Neutrophil (primary cell): ENCODE data around the gene CSRNP3.

Experiments used
- H3K27ac ChIP-seq: fragments of 200-600 bp; sonication (generic); 2 replicates; pipeline ENCODE4 v1.5.1; 2016; ENCODE audit warnings: mild to moderate bottlenecking, moderate library complexity
- H3K27me3 ChIP-seq: fragments of 200-600 bp; sonication (generic); 2 replicates; pipeline ENCODE4 v1.6.0; 2016; ENCODE audit warnings: mild to moderate bottlenecking
- H3K36me3 ChIP-seq: fragments of 200-600 bp; sonication (generic); 2 replicates; pipeline ENCODE4 v1.5.1; 2017
- H3K4me1 ChIP-seq, 2 experiments: fragments of 200-600 bp in 1 of 2; sonication (generic) in 1 of 2; 1 replicate in 1 of 2; 2 replicates in 1 of 2; pipeline versions ENCODE4 v1.5.1 to v1.6.1; 2013 to 2016; ENCODE audit warnings: low read depth in 1 of 2, low read length in 1 of 2, mild to moderate bottlenecking in 1 of 2, moderate library complexity in 1 of 2; ENCODE audit not compliant: control insufficient read depth in 1 of 2, insufficient read depth in 1 of 2
- H3K4me3 ChIP-seq, 2 experiments: fragments of 200-600 bp in 1 of 2; sonication (generic) in 1 of 2; 1 replicate in 1 of 2; 2 replicates in 1 of 2; pipeline ENCODE4 v1.5.1; 2013 to 2016; ENCODE audit warnings: low read depth in 1 of 2, low read length in 1 of 2, mild to moderate bottlenecking in 1 of 2, moderate library complexity in 1 of 2
- H3K9me3 ChIP-seq: fragments of 200-600 bp; sonication (generic); 2 replicates; pipeline ENCODE4 v1.5.1; 2016
- TF ChIP-seq, protein P1 (sequence below): fragments of 200-600 bp; sonication (generic); IDR thresholded peaks from 2 replicates; pipeline ENCODE4 v1.5.1; 2016; ENCODE audit warnings: antibody characterized with exemption

Gene CSRNP3

GRCh38 chr2:165701147-165701546 is 231.6 kb downstream of the CSRNP3 start:
- Histone ChIP-seq H3K36me3 (no peaks in the 10 kb centered on the region), H3K4me3 (no peak overlapping the region), H3K27ac (no peak overlapping the region), H3K9me3 (no peaks in the 10 kb centered on the region), H3K27me3 (no peaks in the 10 kb centered on the region), H3K4me1 (no peaks in the 10 kb centered on the region)
- TF ChIP-seq, protein P1, sequence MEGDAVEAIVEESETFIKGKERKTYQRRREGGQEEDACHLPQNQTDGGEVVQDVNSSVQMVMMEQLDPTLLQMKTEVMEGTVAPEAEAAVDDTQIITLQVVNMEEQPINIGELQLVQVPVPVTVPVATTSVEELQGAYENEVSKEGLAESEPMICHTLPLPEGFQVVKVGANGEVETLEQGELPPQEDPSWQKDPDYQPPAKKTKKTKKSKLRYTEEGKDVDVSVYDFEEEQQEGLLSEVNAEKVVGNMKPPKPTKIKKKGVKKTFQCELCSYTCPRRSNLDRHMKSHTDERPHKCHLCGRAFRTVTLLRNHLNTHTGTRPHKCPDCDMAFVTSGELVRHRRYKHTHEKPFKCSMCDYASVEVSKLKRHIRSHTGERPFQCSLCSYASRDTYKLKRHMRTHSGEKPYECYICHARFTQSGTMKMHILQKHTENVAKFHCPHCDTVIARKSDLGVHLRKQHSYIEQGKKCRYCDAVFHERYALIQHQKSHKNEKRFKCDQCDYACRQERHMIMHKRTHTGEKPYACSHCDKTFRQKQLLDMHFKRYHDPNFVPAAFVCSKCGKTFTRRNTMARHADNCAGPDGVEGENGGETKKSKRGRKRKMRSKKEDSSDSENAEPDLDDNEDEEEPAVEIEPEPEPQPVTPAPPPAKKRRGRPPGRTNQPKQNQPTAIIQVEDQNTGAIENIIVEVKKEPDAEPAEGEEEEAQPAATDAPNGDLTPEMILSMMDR = no peak

DNA sequence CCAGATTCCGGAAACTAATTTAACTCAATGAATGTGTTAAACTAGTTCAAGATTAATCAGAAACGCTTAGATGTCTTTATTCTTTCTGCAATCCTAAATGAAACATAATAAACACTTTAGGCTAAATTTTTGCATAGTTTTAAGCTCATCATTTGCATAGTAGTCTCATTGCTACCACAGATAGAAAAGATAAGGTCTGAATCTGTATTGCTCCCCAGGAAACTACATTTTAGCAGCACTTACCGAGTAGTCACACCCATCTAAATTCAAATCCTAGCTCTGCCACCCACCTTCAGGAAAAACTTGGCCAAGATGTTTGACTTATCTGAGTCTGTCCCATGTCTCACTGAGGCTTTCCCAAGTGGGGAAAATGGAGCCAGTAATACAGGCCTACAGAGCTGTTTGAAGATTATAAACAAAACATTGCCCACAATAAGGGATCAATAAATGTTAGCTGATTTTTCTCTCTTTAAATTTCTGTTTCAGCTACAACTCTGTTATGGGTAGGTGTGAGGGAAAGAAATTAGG is 237.5 kb downstream of the CSRNP3 start:
- Histone ChIP-seq H3K36me3 (no peaks in the 10 kb centered on the region), H3K4me1 (no peaks in the 10 kb centered on the region), H3K27me3 (no peaks in the 10 kb centered on the region), H3K4me3 (no peak overlapping the region), H3K27ac (no peak overlapping the region), H3K9me3 (no peaks in the 10 kb centered on the region)
- TF ChIP-seq, protein P1 = no peak

- H3K4me3 ChIP-seq = no peak overlapping the region
- H3K27me3 ChIP-seq = no peaks in the 10 kb centered on the region
- TF ChIP-seq, protein P1 = no peak
- H3K27ac ChIP-seq = no peak overlapping the region
- no peaks in the 10 kb centered on the region for H3K9me3 ChIP-seq
- H3K36me3 ChIP-seq = no peaks in the 10 kb centered on the region
- no peaks in the 10 kb centered on the region for H3K4me1 ChIP-seq
These were observed 246.6 kb downstream of the CSRNP3 start for GRCh38 chr2:165716091-165716490.

GRCh38 chr2:165718610-165719210 is 249.2 kb downstream of the CSRNP3 start:
- H3K27ac ChIP-seq = no peak overlapping the region
- H3K9me3 ChIP-seq = no peaks in the 10 kb centered on the region
- no peaks in the 10 kb centered on the region for H3K27me3 ChIP-seq
- H3K4me3 ChIP-seq = no peak overlapping the region
- TF ChIP-seq, protein P1 = no peak
- no peaks in the 10 kb centered on the region for H3K4me1 ChIP-seq
- H3K36me3 ChIP-seq = no peaks in the 10 kb centered on the region

- TF ChIP-seq, protein P1 = no peak
- H3K27me3 ChIP-seq = no peaks in the 10 kb centered on the region
- no peaks in the 10 kb centered on the region for H3K9me3 ChIP-seq
- H3K4me1 ChIP-seq = no peaks in the 10 kb centered on the region
- no peaks in the 10 kb centered on the region for H3K36me3 ChIP-seq
- H3K27ac ChIP-seq = no peak overlapping the region
- no peak overlapping the region for H3K4me3 ChIP-seq
These were observed 251.0 kb downstream of the CSRNP3 start for GRCh38 chr2:165720511-165720910.
